HG02759 (cell line): ENCODE results near the gene GUK1.

Source experiments
- ATAC-seq: cut with Tn5 transposase; IDR thresholded peaks from one replicate; pipeline ENCODE4 v1.9.1; 2021; ENCODE audit warnings: mild to moderate bottlenecking, moderate library complexity; ENCODE audit not compliant: unreplicated experiment

The GUK1 gene

GRCh38 chr1:228123505-228123904 lies 16.6 kb upstream of the GUK1 start:
- ATAC-seq: no peak

GRCh38 chr1:228125185-228125584 lies 14.9 kb upstream of the GUK1 start:
- no peak for ATAC-seq

GRCh38 chr1:228131766-228132165 lies 8.3 kb upstream of the GUK1 start:
- no peak for ATAC-seq

- no peak for ATAC-seq
Measured at GRCh38 chr1:228134591-228134990, 5.5 kb upstream of the GUK1 start.

DNA sequence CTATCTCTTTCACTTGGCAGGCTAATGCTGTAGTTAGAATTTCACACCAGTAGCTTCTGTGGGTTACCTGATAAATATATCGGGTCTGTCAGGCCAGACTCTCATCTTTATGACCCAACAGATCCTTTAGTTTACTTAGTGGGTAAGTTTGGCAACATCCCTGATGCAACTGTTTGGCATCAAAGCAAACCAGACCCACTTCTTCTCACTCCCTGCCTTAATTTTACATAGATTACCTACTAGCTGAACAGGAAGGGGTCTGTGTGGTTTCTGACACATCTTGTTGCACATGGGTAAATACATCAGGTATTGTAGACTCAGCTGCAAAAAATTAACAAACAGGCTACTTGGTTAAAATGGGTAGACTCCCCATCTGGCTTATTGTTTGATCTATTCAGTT lies 3.2 kb upstream of the GUK1 start:
- no peak for ATAC-seq

DNA sequence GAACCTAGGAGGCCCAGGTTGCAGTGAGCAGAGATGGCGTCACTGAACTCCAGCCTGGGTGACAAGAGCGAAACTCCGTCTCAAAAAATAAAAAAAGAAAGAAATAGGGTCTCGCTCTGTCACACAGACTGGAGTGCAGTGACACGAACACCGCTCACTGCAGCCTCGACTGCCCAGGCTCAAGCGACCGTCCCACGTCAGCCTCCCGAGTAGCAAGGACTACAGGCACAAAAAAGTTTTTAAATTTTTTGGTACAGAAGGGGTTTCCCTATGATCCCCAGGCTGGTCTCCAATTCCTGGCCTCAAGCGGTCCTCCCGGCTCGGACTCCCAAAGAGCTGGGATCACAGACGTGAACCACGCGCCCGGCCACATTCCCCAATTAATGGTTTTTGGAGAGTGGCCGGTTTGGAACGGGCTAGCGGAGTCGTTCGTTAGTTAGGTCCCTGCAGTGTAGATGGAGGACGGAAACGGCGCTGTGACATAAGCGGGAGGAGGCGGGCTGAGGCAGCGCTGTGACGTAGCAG lies 611 bp upstream of the GUK1 start:
- no peak for ATAC-seq

GRCh38 chr1:228140724-228141225 lies 696 bp downstream of the GUK1 start:
- no peak for ATAC-seq

- no peak for ATAC-seq
Measured at GRCh38 chr1:228141226-228142044, 1.4 kb downstream of the GUK1 start.

- ATAC-seq: no peak
Measured at GRCh38 chr1:228142155-228142691, 2.1 kb downstream of the GUK1 start.

GRCh38 chr1:228142701-228143136 lies 2.6 kb downstream of the GUK1 start:
- ATAC-seq: no peak

DNA sequence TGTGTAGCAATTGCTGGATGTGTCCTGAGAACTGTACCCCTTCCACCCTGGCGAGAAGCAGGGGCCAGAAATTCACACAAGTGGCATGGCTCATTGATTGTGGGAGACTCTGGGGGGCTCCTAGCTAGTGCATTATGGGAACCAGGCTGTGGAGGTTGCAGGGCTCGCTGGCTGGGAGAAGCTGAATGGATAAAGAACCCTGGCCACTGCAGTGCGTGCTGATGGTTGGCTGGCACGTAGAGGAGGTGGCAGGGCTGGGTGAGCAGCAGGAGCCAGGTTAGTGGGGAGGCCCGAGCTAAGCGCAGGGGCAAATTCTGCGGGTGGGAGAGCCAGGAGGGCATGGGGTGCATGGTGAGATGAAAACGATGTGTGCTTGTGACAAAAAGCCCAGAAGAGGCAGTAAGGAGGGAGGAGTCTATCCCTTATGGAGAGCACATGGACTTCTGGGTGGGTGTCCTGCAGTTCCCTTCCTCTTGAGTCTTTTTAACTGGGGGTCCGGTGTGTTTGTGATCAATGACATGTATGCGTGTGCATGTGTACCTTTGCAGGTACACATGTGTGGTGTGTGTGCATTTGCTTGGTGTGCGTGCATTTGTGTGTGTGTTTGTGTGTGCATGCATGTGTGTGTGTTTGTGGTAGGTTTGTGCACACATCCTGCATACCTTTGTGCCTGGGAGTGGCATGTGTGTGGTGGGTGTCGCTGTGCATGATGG lies 3.6 kb downstream of the GUK1 start:
- no peak for ATAC-seq

DNA sequence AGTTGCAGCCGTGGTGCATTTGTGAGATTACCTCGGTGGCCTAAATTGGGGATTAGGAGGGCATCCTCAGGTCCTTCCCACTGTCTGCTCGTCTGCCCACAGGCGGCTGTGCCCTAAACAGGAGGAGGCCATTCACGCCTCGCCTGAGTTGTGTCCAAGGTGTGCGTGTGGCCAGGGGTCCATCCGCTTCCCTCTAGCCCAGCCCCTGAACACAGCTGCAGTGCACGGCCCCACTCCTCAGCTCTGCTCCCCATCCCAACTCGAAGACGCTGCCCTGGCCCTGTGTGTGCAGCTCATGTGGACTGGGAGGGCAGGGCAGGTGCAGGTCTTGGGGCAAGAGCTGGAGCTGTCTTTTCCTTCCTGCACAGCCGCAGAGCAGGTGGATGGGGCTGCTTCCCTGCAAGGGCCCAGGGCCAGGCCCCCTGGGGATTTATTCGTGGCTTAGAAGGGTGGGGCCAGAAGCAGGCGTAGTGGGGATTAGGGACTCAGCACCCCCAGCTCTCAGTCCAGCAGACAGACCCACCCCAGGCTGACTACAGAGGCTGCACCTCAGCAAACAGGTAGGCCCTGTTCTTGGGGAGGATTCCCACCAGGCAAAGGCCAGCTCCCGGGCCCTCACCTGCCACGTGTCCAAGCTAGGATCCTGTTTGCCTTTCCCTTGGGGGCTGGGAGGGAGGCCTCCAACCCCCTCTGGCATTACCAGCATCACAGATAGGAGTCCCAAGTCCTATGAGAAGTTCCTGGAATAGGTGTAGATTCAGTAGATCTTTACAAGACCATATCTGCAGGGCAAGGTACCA lies 4.3 kb downstream of the GUK1 start:
- ATAC-seq: no peak

DNA sequence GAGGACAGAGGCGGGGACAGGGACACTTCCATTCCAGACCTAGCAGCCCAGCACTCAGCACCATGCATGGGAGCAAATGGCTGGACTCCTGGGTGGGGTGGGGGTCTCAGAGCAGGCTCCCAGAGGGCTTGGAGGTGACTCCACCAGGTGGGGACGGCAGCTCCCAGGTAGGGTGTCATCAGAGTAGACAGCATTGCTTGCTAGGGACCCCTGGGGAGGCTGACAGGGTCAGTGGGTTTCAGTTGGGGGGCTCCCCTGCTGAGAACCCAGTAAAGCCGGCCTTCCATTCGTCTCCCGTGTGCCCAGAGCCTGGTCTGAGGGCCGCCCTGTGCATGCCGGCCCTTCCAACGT lies 4.9 kb downstream of the GUK1 start:
- ATAC-seq: no peak

DNA sequence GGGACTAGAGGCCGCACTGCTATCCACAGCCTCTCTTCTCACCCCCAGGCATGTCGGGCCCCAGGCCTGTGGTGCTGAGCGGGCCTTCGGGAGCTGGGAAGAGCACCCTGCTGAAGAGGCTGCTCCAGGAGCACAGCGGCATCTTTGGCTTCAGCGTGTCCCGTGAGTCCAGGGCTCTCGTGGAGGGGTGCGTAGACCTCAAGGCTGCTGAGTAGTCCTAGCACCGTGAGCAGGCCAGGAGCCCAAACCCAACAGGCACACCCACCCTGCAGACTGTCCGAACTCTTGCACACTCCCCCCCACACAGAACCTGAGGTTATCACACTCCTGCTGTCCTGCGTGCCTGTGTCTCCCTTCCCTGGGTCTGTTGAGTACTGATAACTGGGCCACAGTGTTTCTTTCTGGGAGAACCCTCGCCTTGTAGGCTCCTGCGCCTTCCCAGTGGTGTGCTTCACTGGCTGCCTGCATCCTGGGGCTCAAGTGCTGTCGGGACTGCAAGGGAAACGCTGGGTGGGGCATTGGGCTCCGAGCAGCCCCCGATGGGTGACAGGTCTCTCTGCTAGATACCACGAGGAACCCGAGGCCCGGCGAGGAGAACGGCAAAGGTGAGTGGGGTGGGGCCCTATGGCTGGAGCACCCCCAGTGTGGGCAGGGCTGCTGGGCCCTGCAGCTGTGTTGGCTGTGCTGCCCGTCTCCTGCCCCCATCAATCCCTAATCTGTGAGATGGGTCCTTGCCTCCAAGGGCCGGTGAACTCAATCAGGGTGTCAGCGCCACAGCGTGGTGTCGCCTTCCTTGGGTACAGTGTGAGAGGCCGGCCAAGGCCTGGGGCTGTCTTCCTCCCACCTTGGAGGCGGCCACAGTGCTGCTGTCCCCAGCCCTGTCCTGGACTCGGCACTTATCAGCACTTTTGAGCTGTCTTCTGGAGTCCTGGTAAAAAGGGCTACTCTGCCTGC lies 5.7 kb downstream of the GUK1 start:
- ATAC-seq: no peak

- ATAC-seq: no peak
Measured at GRCh38 chr1:228146417-228147150, 6.5 kb downstream of the GUK1 start.

GRCh38 chr1:228147151-228147693 lies 7.1 kb downstream of the GUK1 start:
- no peak for ATAC-seq

GRCh38 chr1:228147768-228148167 lies 7.7 kb downstream of the GUK1 start:
- ATAC-seq: no peak

- ATAC-seq: no peak
Measured at GRCh38 chr1:228148196-228148861, 8.2 kb downstream of the GUK1 start.
